Measurements from ENCODE around the gene BCR.

The BCR gene

GRCh38 chr22:23147617-23148387 lies 32.5 kb upstream of the BCR start:
- H3K4me3 ChIP-seq (ENCODE audit: low read length) = no peak overlapping the region
- no peak for DNase-seq (ENCODE audit: low read depth, low spot score)

GRCh38 chr22:23149743-23150238 lies 30.5 kb upstream of the BCR start:
- no peak for DNase-seq (ENCODE audit: low read depth, low spot score)

DNA sequence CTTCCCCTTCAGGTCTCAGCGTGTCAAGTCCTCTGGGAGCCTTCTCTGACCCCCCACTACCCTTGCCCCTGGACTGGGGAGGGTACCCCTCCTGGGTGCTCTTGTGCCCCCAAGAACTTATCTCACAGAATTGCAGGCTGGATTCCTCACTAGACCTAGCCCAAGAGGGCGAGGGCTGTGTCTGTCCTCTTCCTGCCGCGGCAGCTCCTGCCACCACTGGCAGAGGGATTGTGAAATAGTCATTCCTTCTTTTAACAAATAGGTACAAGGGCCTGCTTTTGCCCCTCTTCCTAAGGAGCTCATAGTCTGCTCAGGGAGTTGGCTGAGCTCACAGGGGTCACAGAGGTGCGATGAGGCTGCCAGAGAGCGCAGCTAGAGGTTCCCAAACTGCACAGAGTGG lies 29.5 kb upstream of the BCR start:
- no peak overlapping the region for H3K4me3 ChIP-seq (ENCODE audit: low read length)
- no peak for DNase-seq (ENCODE audit: low read depth, low spot score)

More at GRCh38 chr22:23149743-23150238, 30.5 kb upstream of the BCR start:
- H3K4me3 ChIP-seq (ENCODE audit: low read length) = no peak overlapping the region

- H3K4me3 ChIP-seq (ENCODE audit: low read length) = no peak overlapping the region
- no peak for DNase-seq (ENCODE audit: low read depth, low spot score)
These were observed 28.5 kb upstream of the BCR start for GRCh38 chr22:23151827-23152226.

DNA sequence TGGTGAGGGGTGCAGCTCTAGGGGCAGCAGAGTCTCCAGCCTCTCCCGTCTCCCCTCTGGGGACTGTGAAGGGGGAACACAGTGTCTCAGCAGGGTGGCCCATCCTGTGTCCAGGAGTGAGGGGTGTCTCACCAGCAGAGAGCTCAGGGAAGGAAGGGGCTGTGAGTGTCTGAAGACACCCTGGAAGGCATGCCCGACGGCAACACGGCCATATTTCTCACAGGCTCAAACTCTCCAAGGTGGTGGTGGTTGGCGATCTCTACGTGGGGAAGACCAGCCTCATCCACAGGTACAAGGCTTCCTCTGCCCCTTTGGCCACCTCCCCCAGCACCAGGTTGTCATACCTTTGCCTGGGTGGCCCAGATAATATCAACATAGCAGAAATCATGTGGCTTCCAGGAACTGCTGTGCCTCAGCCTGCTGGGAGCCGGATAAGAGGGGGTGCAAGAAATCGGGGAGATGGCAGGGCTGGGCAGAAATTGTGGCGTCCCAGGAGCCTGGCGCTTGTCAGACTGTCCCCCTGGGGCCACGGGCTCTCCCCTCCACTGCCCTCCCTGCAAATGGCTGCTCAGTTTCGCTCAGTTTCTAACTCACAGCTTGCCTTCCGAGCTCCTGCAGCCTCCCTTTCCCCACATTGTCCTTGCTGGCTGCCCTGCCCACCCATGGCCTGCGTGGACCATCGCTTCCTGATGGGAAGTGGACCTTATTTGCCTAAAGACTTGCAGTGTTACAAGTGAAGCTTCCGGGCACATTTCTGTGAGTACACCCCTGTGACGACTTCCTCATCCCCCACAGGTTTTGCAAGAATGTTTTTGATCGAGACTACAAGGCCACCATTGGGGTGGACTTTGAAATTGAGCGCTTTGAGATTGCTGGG lies 27.8 kb upstream of the BCR start:
- DNase-seq (ENCODE audit: low read depth, low spot score) = no peak
- H3K4me3 ChIP-seq (ENCODE audit: low read length) = no peak overlapping the region

DNA sequence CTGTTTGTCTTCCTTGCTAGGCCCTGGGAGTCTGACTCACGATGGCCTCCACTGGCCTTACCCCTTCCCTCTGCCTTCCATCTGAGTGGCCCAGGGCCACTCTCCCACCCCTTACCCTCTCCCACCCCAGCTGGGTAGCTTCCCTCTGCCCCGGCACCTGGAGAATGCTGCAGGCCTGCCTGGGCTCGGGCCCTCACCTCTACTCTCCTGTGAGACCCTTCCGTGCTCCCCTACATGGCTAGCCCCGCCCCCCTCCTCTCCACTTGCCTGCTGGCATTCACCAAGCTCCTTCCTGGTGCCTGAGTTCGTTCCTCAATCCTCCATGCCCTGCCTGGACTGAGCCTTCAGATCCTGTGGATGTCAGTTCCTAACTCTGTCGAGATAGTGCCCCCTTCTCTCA lies 26.3 kb upstream of the BCR start:
- DNase-seq (ENCODE audit: low read depth, low spot score) = no peak
- H3K4me3 ChIP-seq (ENCODE audit: low read length) = no peak overlapping the region

- no peak for DNase-seq (ENCODE audit: low read depth, low spot score)
- H3K4me3 ChIP-seq (ENCODE audit: low read length) = no peak overlapping the region
These were observed 25.8 kb upstream of the BCR start for GRCh38 chr22:23154461-23154860.

DNA sequence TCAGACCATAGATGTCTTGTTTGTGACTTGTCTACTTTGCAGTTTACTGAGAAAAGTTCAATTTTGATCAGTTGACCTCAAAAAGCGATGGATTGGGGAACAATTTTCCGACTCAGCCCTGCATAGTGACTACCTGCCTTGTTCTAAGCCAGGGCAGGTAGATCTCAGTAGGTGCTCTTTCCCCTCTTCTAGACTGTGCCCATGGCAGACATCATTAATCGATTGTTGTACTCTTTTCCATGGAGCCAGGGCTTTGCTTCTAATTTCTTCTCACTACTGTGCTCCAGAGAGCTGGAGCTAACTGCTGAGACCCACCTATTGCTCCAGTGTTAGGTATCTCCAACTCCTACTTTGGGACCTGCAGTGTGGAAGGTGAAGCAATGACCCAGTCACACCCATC lies 25.2 kb upstream of the BCR start:
- no peak overlapping the region for H3K4me3 ChIP-seq (ENCODE audit: low read length)
- DNase-seq (ENCODE audit: low read depth, low spot score) = no peak

DNA sequence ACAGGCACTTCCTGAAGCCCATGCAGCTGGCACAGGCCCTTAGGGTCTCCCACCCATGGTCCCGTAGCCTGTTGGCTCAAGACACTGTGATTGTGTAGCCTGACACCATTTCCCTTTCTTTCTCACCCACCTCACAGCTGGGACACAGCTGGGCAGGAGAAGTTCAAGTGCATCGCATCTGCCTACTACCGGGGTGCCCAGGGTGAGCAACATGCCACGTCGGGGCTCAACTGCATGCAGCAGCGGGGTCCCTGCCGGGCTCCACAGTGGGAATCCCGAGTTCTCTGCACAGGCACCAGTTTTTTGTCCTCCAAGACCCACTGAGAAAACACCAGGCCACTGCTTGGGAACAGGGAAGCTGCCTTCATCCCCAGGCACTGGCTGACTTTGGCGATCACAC lies 24.5 kb upstream of the BCR start:
- no peak overlapping the region for H3K4me3 ChIP-seq (ENCODE audit: low read length)
- DNase-seq (ENCODE audit: low read depth, low spot score) = no peak

DNA sequence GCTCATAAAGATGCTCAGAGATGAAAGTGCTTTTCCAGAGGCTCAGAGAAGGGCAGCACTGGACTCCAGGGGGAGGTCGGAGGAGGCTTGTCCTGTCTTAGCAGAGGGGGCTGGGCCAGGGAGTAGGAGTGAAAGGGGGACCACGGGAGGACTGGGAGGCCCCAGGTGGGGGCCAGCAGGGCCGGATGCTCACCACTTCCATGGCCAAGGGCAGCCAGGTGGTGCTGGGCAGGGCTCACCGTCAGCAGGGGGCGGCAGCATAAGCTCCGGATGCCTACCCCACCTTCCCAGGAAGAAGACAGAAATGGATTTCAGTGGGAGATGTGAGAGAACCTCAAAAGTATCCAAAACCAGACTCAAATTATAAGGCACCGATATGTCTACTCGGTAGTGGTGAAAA lies 24.0 kb upstream of the BCR start:
- no peak for DNase-seq (ENCODE audit: low read depth, low spot score)
- no peak overlapping the region for H3K4me3 ChIP-seq (ENCODE audit: low read length)

DNA sequence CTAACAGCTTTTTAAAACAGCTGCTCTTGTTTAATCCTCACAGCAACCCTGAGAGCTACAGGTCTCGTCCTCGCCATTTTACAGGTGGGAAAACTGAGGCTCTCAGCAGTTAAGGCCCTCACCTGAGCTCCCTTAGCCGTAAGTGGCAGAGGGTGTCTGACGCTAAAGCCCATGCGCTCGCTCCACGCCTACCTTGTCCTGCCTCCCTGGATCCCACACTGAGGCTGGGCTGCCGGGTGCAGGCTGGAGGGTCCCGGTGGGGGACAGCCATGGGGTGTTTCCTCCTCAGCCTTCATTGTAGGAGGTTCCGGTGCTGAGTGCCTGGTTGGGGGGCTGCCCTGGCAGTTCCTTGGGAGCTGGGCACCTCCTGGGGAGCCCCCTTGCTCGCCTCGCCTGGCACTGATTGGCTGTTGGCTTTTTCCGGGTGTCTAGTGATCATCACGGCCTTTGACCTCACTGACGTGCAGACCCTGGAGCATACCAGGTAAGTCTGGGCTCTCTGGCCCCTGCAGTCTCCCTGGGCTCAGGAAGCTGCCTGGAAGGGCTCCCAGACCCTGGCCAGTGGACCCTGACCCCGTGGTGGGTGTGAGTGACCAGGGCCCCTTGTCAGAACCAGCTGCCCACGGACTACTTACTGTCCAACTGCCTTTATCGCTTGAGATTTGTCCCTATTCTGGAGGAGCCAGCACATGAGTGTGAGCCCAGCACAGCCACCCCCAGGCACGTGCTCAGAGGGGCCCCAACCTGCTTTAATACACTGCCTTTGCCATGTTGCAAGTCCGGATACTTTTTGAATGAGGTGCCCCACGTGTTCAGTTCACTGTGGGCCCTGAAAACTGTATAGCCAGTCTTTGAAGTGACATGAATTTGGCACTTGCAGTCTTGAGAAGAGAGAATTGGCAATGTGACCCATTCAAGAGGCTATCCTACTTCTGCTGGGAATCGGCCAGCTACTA lies 22.5 kb upstream of the BCR start:
- H3K4me3 ChIP-seq (ENCODE audit: low read length) = no peak overlapping the region
- no peak for DNase-seq (ENCODE audit: low read depth, low spot score)

DNA sequence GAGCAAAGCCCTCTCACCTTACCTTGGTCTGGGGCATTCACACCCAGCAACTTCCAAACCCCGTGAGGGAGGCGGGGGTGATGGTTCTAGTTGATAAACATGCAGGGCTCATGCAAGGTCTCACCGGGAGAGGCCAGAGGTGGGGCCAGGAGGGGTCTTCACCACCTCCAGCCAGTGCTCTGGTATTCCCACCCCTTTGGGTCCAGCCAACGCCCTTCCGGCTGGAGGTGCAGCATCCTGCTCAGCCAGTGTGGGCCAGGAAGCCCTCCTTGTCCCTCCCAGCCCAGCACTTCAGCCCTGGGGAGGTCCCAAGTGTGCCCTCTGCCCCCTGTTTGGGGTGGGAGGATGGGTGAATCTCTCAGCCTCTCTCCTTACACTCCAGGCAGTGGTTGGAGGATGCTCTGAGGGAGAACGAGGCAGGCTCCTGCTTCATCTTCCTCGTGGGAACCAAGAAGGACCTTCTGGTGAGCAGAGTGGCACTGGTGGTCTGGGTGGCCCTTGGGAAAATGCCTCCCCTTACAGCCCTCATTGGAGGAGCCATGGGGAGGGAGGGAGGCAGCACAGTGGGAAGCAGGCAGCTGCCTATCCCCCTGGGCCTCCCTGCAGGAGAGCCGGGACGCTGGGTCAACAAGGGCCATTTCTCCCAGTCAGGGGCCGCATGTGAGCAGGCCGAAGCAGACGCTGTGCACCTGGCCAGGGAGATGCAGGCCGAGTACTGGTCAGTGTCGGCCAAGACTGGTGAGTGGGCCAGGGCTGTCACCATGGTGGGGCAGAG lies 21.6 kb upstream of the BCR start:
- DNase-seq (ENCODE audit: low read depth, low spot score) = no peak
- no peak overlapping the region for H3K4me3 ChIP-seq (ENCODE audit: low read length)

DNA sequence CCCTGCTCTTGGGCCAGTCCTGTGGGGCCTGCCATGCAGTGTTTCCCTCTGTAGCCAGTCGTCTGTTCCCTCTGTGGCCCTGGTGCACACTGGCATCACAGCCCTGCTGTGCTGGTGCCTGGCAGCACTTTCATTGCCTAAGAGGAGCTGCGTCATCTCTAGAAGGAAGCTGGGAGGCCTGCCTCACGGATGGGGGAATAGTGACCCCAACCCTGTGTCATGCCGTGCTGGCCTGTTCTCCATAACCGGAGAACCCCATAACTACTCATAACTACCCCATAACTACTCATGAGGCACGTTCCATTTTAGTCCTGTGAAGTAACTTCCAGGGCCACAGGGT lies 21.0 kb upstream of the BCR start:
- no peak for DNase-seq (ENCODE audit: low read depth, low spot score)
- H3K4me3 ChIP-seq (ENCODE audit: low read length) = no peak overlapping the region

DNA sequence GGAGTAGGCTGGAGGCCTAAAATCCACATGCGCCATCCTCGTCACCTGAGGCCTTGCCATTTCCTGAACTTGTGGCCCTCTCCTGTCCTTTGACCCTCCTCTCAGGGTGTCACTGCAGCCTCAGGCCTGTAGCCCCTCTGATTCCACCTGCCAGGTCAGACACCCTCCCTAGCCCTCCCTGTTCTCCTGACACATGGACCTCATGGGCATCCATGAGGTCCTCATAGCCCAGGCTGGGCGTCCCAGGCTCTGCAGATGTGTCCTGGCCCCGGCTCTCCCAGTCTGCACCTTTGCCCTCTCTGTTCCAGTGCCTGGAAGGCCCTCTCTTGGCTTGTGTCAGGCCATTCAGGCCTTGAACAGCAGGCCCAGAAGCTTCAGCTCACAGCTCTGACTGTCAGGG lies 19.3 kb upstream of the BCR start:
- DNase-seq (ENCODE audit: low read depth, low spot score) = no peak

DNA sequence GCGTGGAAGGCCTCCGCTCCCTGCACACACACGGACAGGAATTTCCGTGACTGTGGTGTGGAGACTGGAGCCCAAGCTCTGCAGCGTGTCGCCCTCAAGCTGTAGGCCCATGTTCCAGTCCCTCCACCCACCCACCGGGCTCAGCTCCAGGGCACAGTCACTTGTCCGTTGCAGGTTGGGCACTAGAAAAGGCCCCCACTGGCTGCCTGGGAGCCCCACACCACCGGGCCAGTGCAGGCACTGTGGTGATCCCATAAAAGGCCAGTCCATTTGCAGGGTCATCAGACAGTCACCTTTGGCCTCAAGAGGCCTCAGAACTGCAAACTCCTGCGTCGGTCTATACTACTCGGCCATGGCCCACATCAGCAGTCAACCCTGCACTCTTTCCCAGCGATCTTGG lies 18.7 kb upstream of the BCR start:
- no peak for DNase-seq (ENCODE audit: low read depth, low spot score)
- no peak overlapping the region for H3K4me3 ChIP-seq (ENCODE audit: low read length)

More for the DNA sequence above, 19.3 kb upstream of the BCR start:
- no peak overlapping the region for H3K4me3 ChIP-seq (ENCODE audit: low read length)

DNA sequence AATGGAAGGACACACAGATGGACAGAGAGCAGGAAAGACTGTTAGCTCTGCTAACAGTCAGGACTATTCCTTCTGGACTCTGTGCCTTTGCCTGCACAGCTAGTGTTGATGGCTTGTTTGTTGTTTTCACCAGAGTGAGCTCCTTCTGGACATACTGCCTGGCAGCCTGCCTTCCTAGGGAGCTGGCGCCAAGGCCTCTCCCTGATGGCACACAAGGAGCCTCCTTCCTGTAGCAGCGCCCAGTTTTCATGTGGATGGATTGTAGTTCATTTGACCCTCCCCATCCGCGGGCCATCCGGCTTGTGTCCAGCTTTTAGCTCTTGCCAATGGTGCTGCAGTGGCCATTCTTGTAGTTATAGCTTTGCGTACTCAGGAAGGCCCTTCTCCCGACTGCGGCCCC lies 16.6 kb upstream of the BCR start:
- no peak for DNase-seq (ENCODE audit: low read depth, low spot score)
- no peak overlapping the region for H3K4me3 ChIP-seq (ENCODE audit: low read length)

DNA sequence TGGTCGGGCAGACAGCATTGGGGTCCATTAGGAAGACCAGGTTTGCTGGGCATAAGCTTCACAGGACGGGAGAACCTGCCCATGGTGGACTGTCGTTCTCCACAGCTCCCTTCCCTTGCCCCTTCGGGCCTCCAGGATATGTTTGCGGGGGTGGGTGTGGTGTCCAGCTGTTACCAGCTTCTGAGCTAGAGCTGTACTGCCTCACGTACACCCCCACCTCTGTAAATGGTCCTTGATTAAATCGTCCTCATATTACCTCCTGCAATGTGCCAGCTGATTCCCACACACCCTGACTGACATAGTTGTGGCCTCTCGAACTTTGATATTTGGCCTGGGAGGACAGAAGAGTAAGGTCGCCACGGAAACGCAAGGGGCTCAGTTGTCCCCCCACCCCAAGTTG lies 16.2 kb upstream of the BCR start:
- DNase-seq (ENCODE audit: low read depth, low spot score) = no peak
- no peak overlapping the region for H3K4me3 ChIP-seq (ENCODE audit: low read length)

DNA sequence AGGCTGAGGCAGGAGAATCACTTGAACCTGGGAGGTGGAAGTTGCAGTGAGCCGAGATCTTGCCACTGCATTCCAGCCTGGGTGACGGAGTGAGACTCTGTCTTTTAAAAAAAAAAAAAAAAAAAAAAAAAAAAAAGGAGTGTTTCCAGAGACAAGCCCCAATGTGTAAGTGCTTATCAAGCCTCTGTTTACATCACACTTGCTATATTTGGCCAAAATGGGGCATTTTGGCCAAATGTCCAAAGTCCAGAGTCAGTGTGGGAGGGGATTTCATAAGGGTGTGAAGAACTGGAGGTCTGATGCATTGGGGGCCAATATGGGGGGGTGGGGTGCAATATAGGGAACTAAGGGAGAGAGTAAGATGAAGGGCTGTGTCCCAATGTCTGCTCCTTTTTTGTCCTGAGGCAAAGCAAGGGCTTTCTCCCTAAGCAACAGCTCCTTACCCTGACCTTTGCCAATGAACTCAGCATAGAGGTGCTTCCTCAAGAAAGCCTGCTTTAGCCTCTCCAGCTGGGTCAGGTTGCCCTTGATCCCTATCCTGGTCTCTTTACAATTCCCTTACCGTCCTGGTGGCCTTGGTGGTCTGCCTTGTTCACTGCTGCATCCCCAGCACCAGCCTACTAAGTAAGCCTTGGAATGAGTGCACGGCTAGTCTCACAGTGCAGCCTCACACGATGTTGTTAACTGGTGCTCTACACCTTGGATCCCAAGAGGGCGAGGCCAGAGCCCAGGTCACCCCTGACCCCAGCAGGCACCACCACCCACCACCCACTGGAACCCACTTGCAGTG lies 14.1 kb upstream of the BCR start:
- H3K4me3 ChIP-seq (ENCODE audit: low read length) = no peak overlapping the region
- no peak for DNase-seq (ENCODE audit: low read depth, low spot score)

Measured in Jurkat, Clone E6-1 (cell line).